T-helper 1 cell treated with Interleukin-12 subunit alpha and Interleukin-12 subunit beta and Interleukin-4 antibody, amounts not matched to agents 30 μg/mL and 1 μg/mL, for 36 hours (primary cell): ENCODE results near the gene LRP4.
"Not testable (repeated sequence)": the region's sequence is repeated elsewhere in the genome, so short reads cannot be mapped to it uniquely, and the experiment has no call there.

Source experiments
- H3K27ac Mint-ChIP-seq: one replicate; pipeline ENCODE4 v1.8.0; 2021; ENCODE audit warnings: mild to moderate bottlenecking, mixed read lengths
- H3K27me3 Mint-ChIP-seq: one replicate; pipeline ENCODE4 v1.8.0; 2021; ENCODE audit warnings: low read depth, mixed read lengths
- H3K36me3 Mint-ChIP-seq: one replicate; pipeline ENCODE4 v1.8.0; 2021; ENCODE audit warnings: low read depth, mixed read lengths
- H3K4me1 Mint-ChIP-seq: one replicate; pipeline ENCODE4 v1.8.0; 2021; ENCODE audit warnings: low read depth, mixed read lengths
- H3K4me3 Mint-ChIP-seq: one replicate; pipeline ENCODE4 v1.8.0; 2021; ENCODE audit warnings: mild to moderate bottlenecking, moderate library complexity, mixed read lengths
- H3K9me3 Mint-ChIP-seq: one replicate; pipeline ENCODE4 v1.8.0; 2021; ENCODE audit warnings: mixed read lengths

Gene LRP4

DNA sequence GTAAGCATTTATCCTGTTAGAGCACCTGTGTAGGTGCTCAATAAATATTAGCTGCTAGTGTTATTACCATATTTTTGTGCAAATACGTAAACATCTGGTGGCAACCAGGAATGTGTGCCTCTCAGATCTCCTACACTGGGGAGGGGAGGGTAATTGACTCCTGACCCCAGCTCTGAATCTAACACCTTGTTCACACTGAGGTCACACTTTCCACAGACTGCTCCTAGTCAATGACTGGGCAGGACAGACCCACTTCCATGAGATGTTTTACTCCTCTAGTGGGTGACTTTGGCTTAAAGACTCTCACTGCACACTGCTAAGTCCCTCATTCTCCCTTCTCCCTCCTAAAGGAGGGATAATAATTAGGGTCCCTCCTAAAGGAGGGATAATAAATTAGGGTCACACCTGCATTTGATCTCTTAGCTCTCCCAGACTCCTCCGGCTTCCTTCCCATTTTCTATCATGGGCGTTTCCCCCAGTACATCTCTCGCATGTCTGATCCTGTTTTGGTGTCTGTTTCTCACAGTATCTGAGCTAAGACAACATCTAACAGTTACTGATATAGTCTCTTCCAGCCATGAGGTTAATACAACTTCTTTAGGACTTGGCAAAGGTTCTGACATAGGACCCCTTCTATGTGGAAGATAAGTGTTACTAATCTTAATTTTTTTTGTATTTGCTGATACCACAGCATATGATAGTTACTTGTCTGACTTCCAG, 26.2 kb upstream of the LRP4 start:
- H3K9me3 Mint-ChIP-seq: no peaks in the 10 kb centered on the region

GRCh38 chr11:46942172-46942571, 23.8 kb upstream of the LRP4 start:
- Mint-ChIP-seq H3K36me3 (peaks cover 2% of the 10 kb centered on the region), H3K27me3 (no peaks in the 10 kb centered on the region), H3K9me3 (no peaks in the 10 kb centered on the region), H3K4me1 (peaks cover 2% of the 10 kb centered on the region), H3K27ac (no peak overlapping the region), H3K4me3 (no peak overlapping the region)

More for the DNA sequence above, 26.2 kb upstream of the LRP4 start:
- Mint-ChIP-seq H3K27me3 (no peaks in the 10 kb centered on the region), H3K36me3 (peaks cover 2% of the 10 kb centered on the region), H3K4me1 (no peaks in the 10 kb centered on the region), H3K27ac (no peak overlapping the region), H3K4me3 (no peak overlapping the region)

GRCh38 chr11:46936138-46937110, 18.1 kb upstream of the LRP4 start, which contains the start of gene CSTPP1:
Gene CSTPP1, plus strand, starts transcription at chr11:46936761. Its CDS starts 45 bp downstream, at chr11:46936806.
- Mint-ChIP-seq H3K4me3 (peak within 1 kb of the TSS; percentile 91), H3K27ac (peak within 1 kb of the TSS; percentile 79), H3K27me3 (peaks cover 12% of the 10 kb centered on the region), H3K4me1 (peaks cover 10% of the 10 kb centered on the region), H3K9me3 (peaks cover 3% of the 10 kb centered on the region), H3K36me3 (peaks cover 2% of the 10 kb centered on the region)

- H3K27me3 Mint-ChIP-seq: peaks cover 31% of the 10 kb centered on the region
- no peaks in the 10 kb centered on the region for H3K36me3 Mint-ChIP-seq
- H3K27ac Mint-ChIP-seq: no peak overlapping the region
- peaks cover 4% of the 10 kb centered on the region for H3K4me1 Mint-ChIP-seq
- no peaks in the 10 kb centered on the region for H3K9me3 Mint-ChIP-seq
- H3K4me3 Mint-ChIP-seq: no peak overlapping the region
These were observed 11.7 kb upstream of the LRP4 start for GRCh38 chr11:46930089-46930488.

DNA sequence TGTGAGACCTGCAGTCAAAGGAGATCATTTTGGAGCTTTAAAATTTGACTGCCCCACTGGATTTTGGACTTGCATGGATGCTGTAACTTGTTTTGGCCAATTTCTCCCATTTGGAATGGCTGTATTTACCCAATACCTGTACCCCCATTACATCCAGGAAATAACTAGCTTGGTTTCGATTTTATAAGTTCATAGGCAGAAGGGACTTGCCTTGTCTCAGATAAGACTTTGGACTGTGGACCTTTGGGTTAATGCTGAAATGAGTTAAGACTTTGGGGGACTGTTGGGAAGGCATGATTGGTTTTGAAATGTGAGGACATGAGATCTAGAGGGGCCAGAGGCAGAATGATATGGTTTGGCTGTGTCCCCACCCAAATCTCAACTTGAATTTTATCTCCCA, 10.4 kb upstream of the LRP4 start:
- H3K4me3 Mint-ChIP-seq, H3K27ac Mint-ChIP-seq, H3K9me3 Mint-ChIP-seq, H3K36me3 Mint-ChIP-seq, H3K4me1 Mint-ChIP-seq: not testable (repeated sequence)
- H3K27me3 Mint-ChIP-seq: peaks cover 26% of the 10 kb centered on the region

DNA sequence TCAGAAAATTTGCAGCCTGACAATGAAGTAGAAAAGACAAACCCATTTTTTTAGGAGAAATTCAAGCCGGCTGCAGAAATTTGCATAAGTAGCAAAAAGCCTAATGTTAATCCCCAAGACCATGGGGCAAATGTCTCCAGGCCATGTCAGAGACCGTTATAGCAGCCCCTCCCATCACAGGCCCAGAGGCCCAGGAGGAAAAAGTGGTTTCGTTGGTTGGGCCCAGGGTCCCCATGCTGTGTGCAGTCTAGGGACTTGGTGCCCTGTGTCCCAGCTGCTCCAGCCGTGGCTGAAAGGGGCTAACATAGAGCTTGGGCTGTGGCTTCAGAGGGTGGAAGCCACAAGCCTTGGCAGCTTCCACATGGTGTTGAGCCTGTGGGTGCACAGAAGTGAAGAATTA, 9.6 kb upstream of the LRP4 start:
- H3K4me3 Mint-ChIP-seq, H3K9me3 Mint-ChIP-seq, H3K27ac Mint-ChIP-seq, H3K4me1 Mint-ChIP-seq, H3K36me3 Mint-ChIP-seq: not testable (repeated sequence)
- peaks cover 26% of the 10 kb centered on the region for H3K27me3 Mint-ChIP-seq

DNA sequence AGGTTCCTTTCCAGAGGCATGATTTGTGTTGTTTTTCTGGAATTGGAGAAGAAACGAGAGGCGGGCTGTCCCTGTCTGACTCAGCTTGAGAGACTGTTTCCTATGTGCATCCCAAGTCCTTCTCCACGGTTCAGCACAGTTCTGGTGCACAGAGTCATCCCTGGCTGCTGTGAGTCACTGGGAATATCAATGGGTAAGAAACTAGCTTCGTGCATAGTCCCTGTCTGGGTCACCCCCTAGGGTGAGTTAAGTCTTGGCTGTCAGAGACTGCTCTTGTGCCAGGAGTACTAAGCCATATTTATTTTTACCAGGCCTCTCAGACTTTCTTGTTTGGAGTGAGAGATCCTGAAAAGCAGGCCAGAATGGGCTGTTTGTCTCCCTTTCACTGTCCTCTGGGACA, 2.4 kb upstream of the LRP4 start:
- peaks cover 35% of the 10 kb centered on the region for H3K27me3 Mint-ChIP-seq
- no peaks in the 10 kb centered on the region for H3K9me3 Mint-ChIP-seq
- no peak overlapping the region for H3K27ac Mint-ChIP-seq
- H3K36me3 Mint-ChIP-seq: peaks cover 1% of the 10 kb centered on the region
- H3K4me3 Mint-ChIP-seq: no peak overlapping the region
- peaks cover 23% of the 10 kb centered on the region for H3K4me1 Mint-ChIP-seq

GRCh38 chr11:46918788-46919513, 601 bp upstream of the LRP4 start:
- Mint-ChIP-seq H3K27ac (peak overlapping the region; percentile 15), H3K4me3 (peak overlapping the region; percentile 67), H3K36me3 (peaks cover 1% of the 10 kb centered on the region), H3K9me3 (no peaks in the 10 kb centered on the region), H3K4me1 (peaks cover 23% of the 10 kb centered on the region), H3K27me3 (peaks cover 53% of the 10 kb centered on the region)

DNA sequence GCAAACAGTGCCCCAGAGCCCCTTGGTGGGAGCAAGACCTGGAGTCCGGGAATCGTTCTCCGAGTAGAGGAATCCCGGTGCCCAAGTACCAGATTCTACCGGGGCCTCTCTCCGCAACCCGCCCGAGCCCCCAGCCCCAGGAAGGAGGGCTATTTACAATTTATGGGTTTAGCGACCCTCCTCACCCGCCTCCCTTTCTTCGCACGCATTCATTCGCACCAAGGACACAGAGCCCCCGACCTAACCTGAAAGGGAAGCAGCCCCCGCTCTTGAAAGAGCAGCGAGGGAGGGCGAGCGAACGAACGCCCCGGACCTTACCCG, 628 bp downstream of the LRP4 start:
- Mint-ChIP-seq H3K27ac (no peak overlapping the region), H3K4me3 (peak overlapping the region; percentile 46), H3K27me3 (peaks cover 64% of the 10 kb centered on the region), H3K4me1 (peaks cover 23% of the 10 kb centered on the region), H3K9me3 (no peaks in the 10 kb centered on the region), H3K36me3 (peaks cover 1% of the 10 kb centered on the region)

- H3K27ac Mint-ChIP-seq: no peak overlapping the region
- H3K36me3 Mint-ChIP-seq: peaks cover 1% of the 10 kb centered on the region
- peaks cover 23% of the 10 kb centered on the region for H3K4me1 Mint-ChIP-seq
- peaks cover 69% of the 10 kb centered on the region for H3K27me3 Mint-ChIP-seq
- peak overlapping the region; percentile 61 for H3K4me3 Mint-ChIP-seq
- H3K9me3 Mint-ChIP-seq: no peaks in the 10 kb centered on the region
These were observed 1.1 kb downstream of the LRP4 start for GRCh38 chr11:46917109-46917761.

GRCh38 chr11:46916286-46917108, 1.9 kb downstream of the LRP4 start:
- no peaks in the 10 kb centered on the region for H3K9me3 Mint-ChIP-seq
- H3K27me3 Mint-ChIP-seq: peaks cover 73% of the 10 kb centered on the region
- H3K4me3 Mint-ChIP-seq: peak overlapping the region; percentile 61
- peaks cover 1% of the 10 kb centered on the region for H3K36me3 Mint-ChIP-seq
- H3K27ac Mint-ChIP-seq: no peak overlapping the region
- peaks cover 23% of the 10 kb centered on the region for H3K4me1 Mint-ChIP-seq

- Mint-ChIP-seq H3K4me3 (no peak overlapping the region), H3K4me1 (peaks cover 21% of the 10 kb centered on the region), H3K27me3 (peaks cover 78% of the 10 kb centered on the region), H3K9me3 (no peaks in the 10 kb centered on the region), H3K36me3 (peaks cover 1% of the 10 kb centered on the region), H3K27ac (no peak overlapping the region)
These were observed 3.4 kb downstream of the LRP4 start for GRCh38 chr11:46914910-46915309.

DNA sequence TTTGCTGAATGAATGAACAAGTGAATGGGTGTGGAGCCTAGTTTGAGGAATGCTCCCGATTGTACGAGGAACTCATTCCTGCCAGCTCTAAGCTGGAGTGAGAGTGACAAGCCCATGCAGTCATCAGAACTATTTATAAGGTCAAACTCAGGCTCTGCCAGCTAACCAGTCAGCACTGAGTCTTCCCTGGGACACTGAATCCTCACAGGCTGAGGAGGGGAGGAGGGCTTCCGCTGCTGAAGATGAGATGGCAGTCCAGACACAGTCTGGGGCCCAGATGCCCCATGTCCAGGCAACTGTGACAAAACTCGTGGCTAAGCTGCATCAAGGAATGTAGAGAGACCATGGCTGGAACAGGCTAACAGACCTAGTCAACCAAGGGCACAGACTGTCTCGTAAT, 4.0 kb downstream of the LRP4 start:
- H3K27me3 Mint-ChIP-seq: peaks cover 73% of the 10 kb centered on the region
- H3K9me3 Mint-ChIP-seq: no peaks in the 10 kb centered on the region
- H3K4me1 Mint-ChIP-seq: peaks cover 15% of the 10 kb centered on the region
- peaks cover 1% of the 10 kb centered on the region for H3K36me3 Mint-ChIP-seq
- no peak overlapping the region for H3K27ac Mint-ChIP-seq
- H3K4me3 Mint-ChIP-seq: no peak overlapping the region
